DLD1 (cell line): ENCODE measurements around the gene UBTD2.
"Not testable (repeated sequence)": the region's sequence is repeated elsewhere in the genome, so short reads cannot be mapped to it uniquely, and the experiment has no call there.

Experiments
- in situ Hi-C: cut with HindIII; loops from 2 replicates; pipeline ENCODE4 v1.10.0; 2017; ENCODE audit warnings: low sequenced_read_pairs

Gene UBTD2

DNA sequence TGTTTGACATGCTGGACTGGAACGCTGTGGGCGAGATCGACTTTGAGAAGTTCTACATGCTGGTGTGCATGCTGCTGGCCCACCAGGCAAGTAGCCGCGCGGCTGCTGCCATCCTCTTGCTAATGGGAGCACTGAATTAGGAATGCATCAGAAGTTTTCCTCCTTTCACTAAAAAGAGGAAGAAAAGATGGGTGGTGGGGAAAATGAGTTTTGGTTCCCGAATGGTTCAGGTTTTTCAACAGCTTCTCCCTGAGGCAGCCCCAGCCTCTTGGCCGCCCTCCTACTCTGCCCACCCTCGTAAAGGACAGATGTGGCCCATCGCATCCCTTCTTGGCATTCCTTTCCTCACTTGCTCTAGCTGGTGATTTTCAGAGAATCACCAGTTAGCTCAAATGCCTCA, 84.1 kb downstream of the UBTD2 start:
- in situ Hi-C loops: no loop called here

DNA sequence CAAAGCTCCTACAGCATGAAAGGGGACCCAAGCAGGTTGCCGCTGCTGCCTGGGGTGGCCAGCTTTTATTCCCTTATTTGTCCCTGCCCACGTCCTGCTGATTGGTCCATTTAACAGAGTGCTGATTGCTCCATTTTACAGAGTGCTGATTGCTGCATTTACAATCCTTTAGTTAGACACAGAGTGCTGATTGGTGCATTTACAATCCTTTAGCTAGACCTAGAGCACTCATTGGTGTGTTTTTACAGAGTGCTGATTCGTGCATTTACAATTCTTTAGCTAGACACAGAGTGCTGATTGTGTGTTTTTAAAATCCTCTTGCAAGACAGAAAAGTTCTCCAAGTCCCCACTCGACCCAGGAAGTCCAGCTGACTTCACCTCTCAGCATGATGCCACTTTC, 85.8 kb downstream of the UBTD2 start:
- in situ Hi-C loops: not testable (repeated sequence)

GRCh38 chr5:172194985-172195774, 88.4 kb downstream of the UBTD2 start:
- in situ Hi-C loops: no loop called here

DNA sequence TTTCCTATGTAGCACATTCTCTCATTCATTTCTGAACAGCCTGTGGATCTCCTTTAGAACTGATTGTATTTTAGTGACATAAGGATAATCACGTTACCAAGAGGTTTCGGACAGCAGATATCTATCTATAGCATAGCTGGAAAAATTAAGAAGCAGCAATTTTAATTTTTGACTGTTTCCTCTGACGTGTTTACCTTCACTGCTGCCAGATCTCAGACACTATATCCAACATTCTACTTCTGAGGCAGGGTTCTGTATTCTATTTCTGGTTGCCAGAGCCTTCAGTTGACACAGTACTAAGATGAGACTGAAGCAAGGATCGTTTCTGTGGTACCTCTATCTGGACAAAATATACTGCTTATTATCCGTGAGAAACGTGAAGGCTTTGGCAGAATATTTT, 89.7 kb downstream of the UBTD2 start, which contains the start of gene EFCAB9:
Gene EFCAB9, plus strand, starts transcription at position 301 of the 400 bp plus-strand sequence. Its CDS starts 1 bp downstream, at position 302.
- in situ Hi-C loops: no loop called here

DNA sequence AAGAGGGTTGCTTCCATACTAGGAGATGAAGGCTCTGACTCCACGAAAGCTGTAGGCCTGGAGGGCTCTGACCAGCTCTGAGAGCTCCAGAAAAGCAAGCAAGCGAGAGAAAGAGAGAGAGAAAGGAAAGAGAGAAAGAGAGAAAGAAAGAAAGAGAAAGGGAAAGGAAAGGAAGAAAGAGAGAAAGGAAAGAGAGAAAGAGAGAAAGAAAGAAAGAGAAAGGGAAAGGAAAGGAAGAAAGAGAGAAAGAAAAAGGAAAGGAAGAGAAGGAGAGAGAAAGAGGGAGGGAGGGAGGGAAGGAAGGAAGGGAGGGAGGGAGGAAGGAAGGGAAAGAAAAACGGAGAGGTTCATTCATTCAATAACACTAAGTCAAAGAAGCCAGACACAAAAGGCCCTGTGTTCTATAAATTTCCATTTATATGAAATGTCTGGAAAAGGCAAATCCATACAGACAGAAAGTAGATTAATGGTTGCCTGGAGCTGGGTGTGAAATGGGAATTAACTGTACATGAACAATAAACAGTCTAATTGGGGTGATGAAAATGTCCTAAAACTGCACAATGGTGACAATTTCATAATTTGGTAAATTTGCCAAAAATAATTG, 93.8 kb downstream of the UBTD2 start:
- in situ Hi-C loops: no loop called here

DNA sequence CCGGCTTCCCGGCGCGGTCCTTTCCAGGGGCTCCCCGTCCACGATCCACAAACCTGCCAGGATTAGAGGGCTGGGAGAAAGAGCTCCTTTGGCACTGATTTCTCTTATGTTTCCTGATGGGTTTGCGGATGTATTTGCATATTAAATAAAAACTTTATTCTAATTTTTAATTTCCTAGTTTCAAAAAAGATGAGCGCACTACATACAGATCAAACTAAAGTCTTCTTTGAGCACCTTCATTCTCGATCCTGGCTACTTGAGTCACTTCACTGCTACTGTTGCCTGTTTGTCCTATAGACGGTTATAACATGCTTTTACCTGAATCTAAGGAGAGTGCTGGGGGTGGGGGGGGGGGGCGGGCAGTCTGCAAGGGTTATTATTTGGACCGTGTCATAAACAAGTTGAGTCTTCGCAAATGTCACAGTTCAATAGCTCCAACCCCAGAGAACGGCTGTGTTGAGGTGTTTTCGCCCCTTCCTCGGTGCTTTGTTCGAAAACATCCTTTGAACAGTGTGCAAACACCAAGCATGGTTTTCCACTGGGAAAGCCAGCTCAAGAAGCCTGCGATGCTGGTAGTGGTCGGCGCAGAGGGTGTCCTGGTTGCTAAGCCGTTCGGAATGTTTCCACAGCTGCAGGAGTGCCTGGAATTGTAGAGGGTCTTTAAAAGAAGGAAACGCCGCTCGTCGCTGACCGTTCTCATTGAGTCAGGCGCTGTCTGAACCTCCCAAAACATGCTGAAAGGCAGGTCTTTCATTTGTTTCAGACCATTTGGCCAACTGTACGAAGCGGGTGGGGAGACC, 94.5 kb downstream of the UBTD2 start:
- in situ Hi-C loops: no loop called here

DNA sequence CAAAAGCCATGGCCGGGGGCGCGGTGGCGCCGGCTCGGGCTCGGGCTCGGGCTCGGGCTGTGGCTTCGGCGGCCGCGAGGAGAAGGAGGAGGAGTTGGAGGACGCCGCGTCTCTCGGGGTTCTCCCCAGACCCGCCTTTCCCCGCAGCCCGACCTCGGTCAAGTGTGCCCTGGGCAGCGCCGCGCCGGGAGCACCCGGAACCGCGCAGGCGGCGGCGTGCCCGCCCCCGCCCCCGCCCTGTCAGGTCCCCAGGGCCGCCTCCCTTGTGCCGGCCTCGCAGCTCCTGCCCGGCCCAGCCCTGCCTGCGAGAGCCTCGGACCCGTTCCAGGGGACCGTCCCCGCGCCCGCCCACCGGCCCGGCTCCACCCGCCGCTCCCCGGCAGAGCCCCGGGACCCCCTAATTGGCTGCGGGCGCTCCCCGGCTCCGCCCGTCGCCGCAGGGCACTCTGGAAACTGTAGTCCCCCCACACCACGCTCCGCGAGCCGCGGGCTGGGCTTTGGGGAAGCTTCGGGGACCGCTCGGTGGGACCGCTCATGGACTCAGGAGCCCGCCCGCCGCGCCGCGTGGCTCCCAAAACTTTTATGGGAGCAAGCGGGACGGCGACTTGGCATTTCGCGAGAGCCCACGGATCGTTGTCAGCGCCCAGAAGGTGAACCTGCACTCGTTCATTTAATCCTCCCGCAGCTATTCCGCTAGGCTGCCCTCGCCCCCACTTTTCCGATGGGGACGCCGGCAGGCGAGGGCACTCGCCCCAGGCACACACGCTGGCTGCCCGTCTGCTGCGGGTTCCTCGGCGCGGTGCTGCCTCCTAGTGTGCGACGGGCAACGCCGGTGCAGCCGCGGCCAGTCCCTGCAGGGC, 95.3 kb downstream of the UBTD2 start, which contains the start of gene STK10:
Gene STK10, minus strand, starts transcription at position 192 of the 860 bp plus-strand sequence. Its CDS starts 182 bp downstream, at position 10.
- in situ Hi-C loops: no loop called here

GRCh38 chr5:172187118-172188032, 96.2 kb downstream of the UBTD2 start:
- in situ Hi-C loops: no loop called here

DNA sequence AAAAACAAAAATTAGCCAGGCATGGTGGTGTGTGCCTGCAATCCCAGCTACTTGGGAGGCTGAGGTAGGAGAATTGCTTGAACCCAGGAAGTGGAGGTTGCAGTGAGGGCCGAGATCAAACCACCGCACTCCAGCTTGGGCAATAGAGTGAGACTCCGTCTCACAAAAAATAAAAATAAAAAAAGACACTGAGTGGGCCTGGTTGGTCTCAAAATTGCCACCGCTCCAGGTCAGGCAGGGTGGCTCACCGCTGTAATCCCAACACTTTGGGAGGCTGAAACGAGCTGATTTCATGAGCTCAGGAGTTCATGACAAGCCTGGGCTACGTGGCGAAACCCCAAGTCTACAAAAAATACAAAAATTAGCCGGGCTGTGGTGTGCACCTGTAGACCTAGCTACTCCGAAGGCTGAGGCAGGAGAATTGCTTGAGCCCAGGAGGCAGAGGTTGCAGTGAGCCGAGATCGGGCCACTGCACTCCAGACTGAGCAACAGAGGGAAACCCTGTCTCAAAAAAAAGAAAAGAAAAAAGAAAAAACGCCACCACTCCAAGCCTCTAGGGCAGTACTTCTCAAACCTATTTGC, 97.4 kb downstream of the UBTD2 start:
- in situ Hi-C loops: no loop called here

DNA sequence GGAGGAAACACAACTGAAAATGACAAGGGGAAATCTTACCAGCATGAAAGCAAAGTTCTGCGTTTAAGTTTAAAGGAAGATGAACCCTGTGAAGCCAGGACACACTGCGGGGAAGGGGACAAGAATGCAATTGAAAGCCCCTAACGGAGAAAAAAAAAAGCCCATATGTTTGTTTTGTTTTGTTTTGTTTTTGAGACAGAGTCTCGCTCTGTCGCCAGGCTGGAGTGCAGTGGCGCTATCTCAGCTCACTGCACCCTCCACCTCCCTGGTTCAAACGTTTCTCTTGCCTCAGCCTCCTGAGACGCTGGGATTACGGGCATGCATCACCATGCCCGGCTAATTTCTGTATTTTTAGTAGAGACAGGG, 98.5 kb downstream of the UBTD2 start:
- in situ Hi-C loops: no loop called here

GRCh38 chr5:172183881-172184280, 99.7 kb downstream of the UBTD2 start:
- in situ Hi-C loops: no loop called here

GRCh38 chr5:172182291-172182690, 101.3 kb downstream of the UBTD2 start:
- in situ Hi-C loops: no loop called here

DNA sequence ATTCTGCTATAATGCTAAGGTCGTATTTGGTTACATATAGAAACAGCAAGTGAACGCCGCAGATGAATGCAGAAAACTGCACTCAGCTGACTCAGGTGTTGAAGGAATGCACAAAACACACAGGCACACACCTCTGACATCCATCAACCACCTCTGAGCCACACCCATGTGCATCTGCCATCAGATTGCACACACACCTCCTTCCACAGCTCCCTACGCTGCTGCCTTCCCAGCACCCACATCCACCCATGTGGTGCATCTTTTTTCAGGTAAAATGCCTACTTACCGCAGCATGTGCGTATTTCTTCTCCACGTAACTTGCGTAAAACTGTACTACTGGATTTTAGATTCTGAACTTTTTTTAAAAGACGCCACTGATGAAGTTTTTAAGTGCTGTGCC, 102.6 kb downstream of the UBTD2 start:
- in situ Hi-C loops: no loop called here

DNA sequence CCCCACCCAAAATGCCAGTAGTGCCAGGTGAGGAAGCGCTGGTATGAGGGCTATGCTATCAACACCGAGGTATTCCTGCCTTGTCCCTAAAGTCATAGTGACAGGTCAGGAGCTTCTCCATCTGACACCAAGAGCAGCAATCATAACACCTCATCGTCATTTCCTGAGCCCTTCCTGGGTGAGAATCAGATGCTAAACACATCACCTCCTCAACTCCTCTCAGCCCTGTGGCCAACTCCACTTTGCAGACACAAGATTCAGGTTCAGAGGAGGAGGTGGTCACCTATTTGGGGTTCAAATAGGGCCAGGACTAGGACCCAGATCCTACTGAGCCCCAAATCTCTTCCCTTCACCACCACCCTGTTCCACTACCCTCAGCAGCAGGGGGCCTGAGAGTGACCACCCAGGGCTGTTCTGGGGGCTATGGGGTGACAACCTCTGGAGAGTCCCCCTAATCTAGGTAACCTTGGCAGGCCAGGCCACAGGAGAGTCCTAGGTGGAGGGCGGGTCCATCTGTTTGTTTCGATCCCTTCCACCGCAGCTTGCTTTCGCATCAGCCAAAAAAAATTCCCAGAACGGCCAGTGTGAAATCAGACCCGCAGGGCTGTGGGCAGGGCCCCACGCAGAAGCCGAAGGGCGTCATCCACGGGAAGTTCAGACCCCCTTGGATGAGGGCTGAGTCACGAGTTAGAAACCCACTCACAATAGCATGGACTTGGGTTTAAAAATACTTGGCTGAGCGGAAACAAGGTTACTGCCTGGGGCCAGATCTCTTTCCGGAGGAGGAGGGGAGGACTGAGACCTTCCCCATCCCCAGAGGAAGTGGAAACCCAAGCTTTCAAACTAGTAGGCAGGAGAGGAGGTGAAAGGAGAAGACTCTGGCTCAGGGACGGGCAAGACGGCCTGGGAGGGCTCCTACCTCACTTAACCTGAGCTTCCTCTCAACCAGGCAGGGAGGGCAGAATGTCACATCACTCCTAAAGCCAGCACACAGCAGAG, 104.3 kb downstream of the UBTD2 start:
- in situ Hi-C loops: loop anchor here (10.0 kb wide), 1 partner anchor 64 kb away; no protein-coding TSS in a partner anchor

DNA sequence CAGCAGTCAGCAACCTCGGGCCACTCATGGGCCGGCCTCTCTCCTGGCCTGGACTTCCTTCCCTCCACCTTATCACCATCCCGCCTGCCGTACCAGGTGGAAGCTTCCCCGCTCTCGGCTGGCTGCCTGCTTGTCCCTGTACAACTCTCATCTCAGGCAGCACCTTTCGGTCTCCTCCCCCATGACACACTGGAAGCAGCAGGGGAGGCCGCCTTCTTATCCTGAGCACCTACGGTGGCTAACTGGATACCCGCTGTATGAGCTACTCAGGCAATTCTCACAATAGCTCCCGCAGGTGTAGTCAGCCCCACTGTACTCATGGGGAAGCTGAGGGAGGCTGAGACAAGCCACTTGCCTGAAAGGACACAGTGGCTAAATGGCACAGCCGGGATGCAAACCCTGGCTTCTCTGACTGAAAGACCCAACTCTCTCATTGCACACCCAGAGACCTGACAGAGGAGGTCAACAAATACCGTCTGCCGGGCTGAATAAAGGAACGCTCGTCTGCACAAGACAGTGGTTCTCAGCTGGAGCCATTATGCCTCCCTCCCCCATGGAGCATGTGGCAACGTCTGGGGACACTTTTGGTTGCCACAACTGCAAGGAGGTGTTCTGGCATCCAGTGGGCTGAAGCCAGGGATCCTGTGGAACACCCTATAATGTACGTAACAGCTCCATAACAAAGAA, 105.1 kb downstream of the UBTD2 start:
- in situ Hi-C loops: loop anchor here (10.0 kb wide), 1 partner anchor 64 kb away; no protein-coding TSS in a partner anchor

DNA sequence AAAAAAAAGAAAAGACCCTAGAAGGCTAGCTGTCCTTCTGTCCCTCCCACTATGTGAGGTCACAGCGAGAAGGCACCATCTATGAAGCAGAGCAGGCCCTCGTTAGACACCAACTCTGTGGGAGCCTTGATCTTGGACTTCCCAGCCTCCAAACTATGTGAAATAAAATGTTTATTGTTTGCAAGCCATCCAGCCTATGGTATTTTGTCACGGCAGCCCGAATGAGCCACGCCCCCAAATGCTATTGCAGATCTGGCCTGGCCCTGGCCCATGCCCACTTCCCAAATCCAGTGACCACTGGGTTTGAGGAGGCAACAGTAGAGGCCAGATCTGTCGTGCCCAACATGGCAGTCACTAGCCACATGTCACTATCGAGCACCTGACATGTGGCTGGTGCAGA, 106.4 kb downstream of the UBTD2 start:
- in situ Hi-C loops: loop anchor here (10.0 kb wide), 1 partner anchor 62 kb away; no protein-coding TSS in a partner anchor

GRCh38 chr5:172175263-172175719, 108.3 kb downstream of the UBTD2 start:
- in situ Hi-C loops: loop anchor here (10.0 kb wide), 1 partner anchor 60 kb away; no protein-coding TSS in a partner anchor
